Activated CD4-positive, alpha-beta T cell treated with anti-CD3 and anti-CD28 coated beads for 1 hour (primary cell): Measurements from ENCODE around the gene ZFAND2B.
A peak's percentile ranks its signal among the peaks of the same experiment; 100 is the strongest.
"Not testable (repeated sequence)": the region's sequence is repeated elsewhere in the genome, so short reads cannot be mapped to it uniquely, and the experiment has no call there.

Experiments used
- DNase-seq: peaks from one replicate; pipeline ENCODE4 v3.0.0-alpha.2; 2020

Gene ZFAND2B

GRCh38 chr2:219176818-219177551 is 29.6 kb upstream of the ZFAND2B start, which contains the start of gene CNPPD1:
Gene CNPPD1, minus strand, starts transcription at chr2:219176925. Its CDS starts 97 bp downstream, at chr2:219176828.
- peak; percentile 76 for DNase-seq

- DNase-seq = peak; percentile 72
These were observed 28.8 kb upstream of the ZFAND2B start, which contains the start of gene RETREG2 for GRCh38 chr2:219177552-219178376. Gene RETREG2, plus strand, starts transcription at chr2:219178275. Its CDS starts 78 bp downstream, at chr2:219178353.

GRCh38 chr2:219178377-219179175 is 28.0 kb upstream of the ZFAND2B start:
- no peak for DNase-seq

- no peak for DNase-seq
These were observed 26.7 kb upstream of the ZFAND2B start for GRCh38 chr2:219179601-219180465.

- DNase-seq = no peak
These were observed 25.6 kb upstream of the ZFAND2B start for GRCh38 chr2:219180961-219181360.

GRCh38 chr2:219181531-219181930 is 25.1 kb upstream of the ZFAND2B start:
- no peak for DNase-seq

- no peak for DNase-seq
These were observed 24.0 kb upstream of the ZFAND2B start for GRCh38 chr2:219182331-219183150.

GRCh38 chr2:219183151-219183772 is 23.3 kb upstream of the ZFAND2B start:
- DNase-seq = no peak

- no peak for DNase-seq
These were observed 22.5 kb upstream of the ZFAND2B start for GRCh38 chr2:219184121-219184520.

- DNase-seq = no peak
These were observed 19.7 kb upstream of the ZFAND2B start for GRCh38 chr2:219186754-219187456.

- no peak for DNase-seq
These were observed 9.2 kb upstream of the ZFAND2B start for GRCh38 chr2:219197388-219197787.

- no peak for DNase-seq
These were observed 7.6 kb upstream of the ZFAND2B start for GRCh38 chr2:219198974-219199373.

- no peak for DNase-seq
These were observed 6.9 kb upstream of the ZFAND2B start for GRCh38 chr2:219199470-219200211.

- not testable (repeated sequence) for DNase-seq
These were observed 5.9 kb upstream of the ZFAND2B start for GRCh38 chr2:219200502-219201326.

GRCh38 chr2:219201331-219201730 is 5.3 kb upstream of the ZFAND2B start:
- DNase-seq = not testable (repeated sequence)

- no peak for DNase-seq
These were observed 2.0 kb upstream of the ZFAND2B start for GRCh38 chr2:219204425-219205164.

- no peak for DNase-seq
These were observed 1.4 kb upstream of the ZFAND2B start for GRCh38 chr2:219205165-219205538.

GRCh38 chr2:219205981-219206327 is 628 bp upstream of the ZFAND2B start:
- no peak for DNase-seq
